HepG2 (cell line): ENCODE measurements around the gene BSG. TPM values are rescaled to one million over a fixed set of nuclear protein-coding genes. Genes with fewer than 3 reads are reported as not detected.

Experiments used
- ATAC-seq: fragments of 200-7000 bp; cut with Tn5 transposase; 3 replicates; pipeline ENCODE4 v1.9.1; 2020; ENCODE audit warnings: mild to moderate bottlenecking, moderate library complexity
- BruUV-seq: library from RNA; stranded (reverse); fragments of 400-500 nt; replicated peaks from 2 replicates; lab custom pipeline; 2021; lab: Mats Ljungman, UMichigan
- CTCF ChIA-PET: fragments of 300-600 bp; formaldehyde crosslinking; extraction: SDS; loops from one replicate; lab custom pipeline; 2021; ENCODE audit warnings: low total read pairs, inconsistent platforms, low intra/inter-chr PET ratio; lab: Yijun Ruan, JAX
- POLR2A ChIA-PET: fragments of 350-600 bp; sonication (Branson Sonifier 250); formaldehyde crosslinking; loops from one replicate; lab custom pipeline; 2020; ENCODE audit warnings: antibody characterized with exemption, inconsistent platforms; lab: Yijun Ruan, JAX
- DNase-seq: peaks from one replicate; pipeline ENCODE4 v3.0.0-alpha.2; 2015; ENCODE audit warnings: low spot score
- FAIRE-seq: peaks from 3 replicates; lab custom pipeline; 2011; peaks lifted over from hg19 to GRCh38; lab: Jason Lieb, UNC
- H2AFZ ChIP-seq: one replicate; pipeline ENCODE4 v1.6.1; 2011; ENCODE audit warnings: low read length, inconsistent platforms
- H3K27ac ChIP-seq: fragments of 300-600 bp; 3 replicates; pipeline ENCODE4 v1.8.0; 2011; ENCODE audit warnings: mixed run types, mild to moderate bottlenecking, mixed read lengths, low read length, inconsistent platforms; ENCODE audit not compliant: insufficient read depth; ENCODE audit errors: extremely low read length
- H3K27me3 ChIP-seq, 2 experiments: fragments of 200-600 bp in 1 of 2; 2 replicates in 1 of 2; 3 replicates in 1 of 2; pipeline versions ENCODE4 v1.6.0 to v1.8.0; 2011; ENCODE audit warnings: low read length in 2 of 2, mild to moderate bottlenecking in 2 of 2, moderate library complexity in 2 of 2, inconsistent platforms in 1 of 2; ENCODE audit not compliant: insufficient read depth in 2 of 2, control insufficient read depth in 1 of 2
- H3K36me3 ChIP-seq, 2 experiments: fragments of 200-600 bp in 1 of 2; replicated peaks in 1 of 2; 2 replicates in 1 of 2; 3 replicates in 1 of 2; pipeline versions ENCODE4 v1.5.1 to v1.8.0; 2011; ENCODE audit warnings: low read length in 2 of 2, inconsistent platforms in 1 of 2; ENCODE audit not compliant: insufficient read depth in 2 of 2, control insufficient read depth in 1 of 2
- H3K4me1 ChIP-seq: 2 replicates; pipeline ENCODE4 v1.5.1; 2012; ENCODE audit warnings: low read length, inconsistent platforms; ENCODE audit not compliant: insufficient read depth
- H3K4me2 ChIP-seq: 2 replicates; pipeline ENCODE4 v1.6.0; 2011; ENCODE audit warnings: low read depth, low read length, inconsistent platforms
- H3K4me3 ChIP-seq, 3 experiments: fragments of 200-600 bp in 1 of 3; sonication (generic), shearing (Covaris generic) in 1 of 3; replicated peaks in 1 of 3; 2 replicates each; pipeline ENCODE4 v1.5.1; 2011 to 2016; ENCODE audit warnings: low read length in 3 of 3, inconsistent platforms in 2 of 3, low read depth in 2 of 3, mild to moderate bottlenecking in 2 of 3, control low read depth in 1 of 3, mixed read lengths in 1 of 3; ENCODE audit not compliant: insufficient read depth in 1 of 3
- H3K79me2 ChIP-seq: one replicate; pipeline ENCODE4 v1.6.1; 2011; ENCODE audit warnings: low read length, inconsistent platforms; ENCODE audit not compliant: insufficient read depth
- H3K9ac ChIP-seq: 2 replicates; pipeline ENCODE4 v1.6.0; 2011; ENCODE audit warnings: mild to moderate bottlenecking, low read depth, low read length, inconsistent platforms; ENCODE audit not compliant: insufficient read depth
- H3K9me3 ChIP-seq: 2 replicates; pipeline ENCODE4 v1.5.1; 2012; ENCODE audit warnings: mild to moderate bottlenecking, low read length
- H4K20me1 ChIP-seq: 2 replicates; pipeline ENCODE4 v1.6.0; 2011; ENCODE audit warnings: inconsistent platforms, mild to moderate bottlenecking, low read length, moderate library complexity; ENCODE audit not compliant: insufficient read depth
- AGO1 ChIP-seq: fragments of 200-400 bp; formaldehyde crosslinking; IDR thresholded peaks from 2 replicates; pipeline ENCODE4 v1.6.1; 2017; ENCODE audit warnings: mild to moderate bottlenecking, low read depth, low read length, moderate library complexity; ENCODE audit not compliant: poor library complexity, severe bottlenecking
- CERS6 ChIP-seq: sonication (generic); formaldehyde crosslinking; IDR thresholded peaks from 2 replicates; pipeline ENCODE4 v1.5.0; 2020; ENCODE audit warnings: missing genetic modification reagents
- ELF1 ChIP-seq: sonication (generic); formaldehyde crosslinking; IDR thresholded peaks from 2 replicates; pipeline ENCODE4 v1.4.0; 2020; ENCODE audit warnings: missing genetic modification reagents
- EP300 ChIP-seq, 3 experiments: sonication (generic) in 1 of 3; formaldehyde crosslinking in 1 of 3; IDR thresholded peaks; 2 replicates each; pipeline versions ENCODE4 v1.5.1 to v1.6.1; 2011 to 2020; ENCODE audit warnings: low read depth in 2 of 3, low read length in 2 of 3, borderline replicate concordance in 1 of 3, improper control_type of control experiment in 1 of 3, mild to moderate bottlenecking in 1 of 3, missing genetic modification reagents in 1 of 3, moderate library complexity in 1 of 3
- FOSL2 ChIP-seq: sonication (generic); formaldehyde crosslinking; IDR thresholded peaks from 2 replicates; pipeline ENCODE4 v1.4.0; 2020; ENCODE audit warnings: missing genetic modification reagents
- KAT2B ChIP-seq: fragments of 150-350 bp; IDR thresholded peaks from 2 replicates; pipeline ENCODE4 v1.6.1; 2014; ENCODE audit warnings: low read depth, low read length, borderline replicate concordance
- KDM1A ChIP-seq: IDR thresholded peaks from 2 replicates; pipeline ENCODE4 v1.6.1; 2016; ENCODE audit warnings: missing compliant biosample characterization
- NPAS2 ChIP-seq: sonication (generic); formaldehyde crosslinking; IDR thresholded peaks from 2 replicates; pipeline ENCODE4 v1.8.0; 2022; ENCODE audit warnings: mild to moderate bottlenecking, missing genetic modification reagents, borderline replicate concordance
- ZFP91 ChIP-seq: sonication (generic); formaldehyde crosslinking; IDR thresholded peaks from 2 replicates; pipeline ENCODE4 v1.9.0; 2022; ENCODE audit warnings: missing genetic modification reagents, mild to moderate bottlenecking, borderline replicate concordance
- ZNF180 ChIP-seq: sonication (generic); formaldehyde crosslinking; IDR thresholded peaks from 2 replicates; pipeline ENCODE4 v1.4.0; 2020; ENCODE audit warnings: low read depth, missing genetic modification reagents, borderline replicate concordance
- ZNF264 ChIP-seq: sonication (generic); formaldehyde crosslinking; IDR thresholded peaks from 2 replicates; pipeline ENCODE4 v1.4.0; 2020; ENCODE audit warnings: missing genetic modification reagents
- ZNF766 ChIP-seq: sonication (generic); formaldehyde crosslinking; IDR thresholded peaks from 2 replicates; pipeline ENCODE4 v1.5.0; 2020; ENCODE audit warnings: missing genetic modification reagents, borderline replicate concordance
- ZNF792 ChIP-seq: IDR thresholded peaks from 2 replicates; pipeline ENCODE4 v1.6.1; 2016
- WGBS: methylation state at CpG from one replicate; pipeline ENCODE4 v1.1.6; 2017; ENCODE audit warnings: low lambda C conversion rate; 5-methylcytosine and 5-hydroxymethylcytosine counted together
- in situ Hi-C: cut with HindIII; loops from 2 replicates; pipeline ENCODE4 v1.10.0; 2017; ENCODE audit warnings: low pct_unique_long_range_greater_than_20kb; ENCODE audit not compliant: extremely low pct_ligation_motif_present
- intact Hi-C: fragments of 100-400 bp; cut with micrococcal nuclease; formaldehyde crosslinking; loops from one replicate; pipeline ENCODE4 v1.10.0; 2022; ENCODE audit not compliant: unreplicated experiment
- polyA plus RNA-seq, 8 experiments: library from polyadenylated mRNA; depleted of rRNA in 3 of 8; stranded (reverse) in 7 of 8; unstranded in 1 of 8; fragments of >200 nt; fragmentation: Illumina TruSeq in 4 of 8; extraction: Trizol in 4 of 8; gene quantifications; 2 replicates each; pipeline versions ENCODE4 v1.2.1 to v1.2.3, GENCODE V29; 2011 to 2016; ENCODE audit warnings: low read depth in 4 of 8, missing spikeins in 1 of 8, mixed read lengths in 1 of 8; ENCODE audit not compliant: insufficient read depth in 1 of 8
- total RNA-seq, 5 experiments: library from RNA; depleted of rRNA; stranded (reverse); fragments of >200 nt; fragmentation: Illumina TruSeq; extraction: Trizol; gene quantifications; 2 replicates each; pipeline ENCODE4 v1.2.3, GENCODE V29; 2016; ENCODE audit warnings: low read depth in 1 of 5

BSG gene
- total and polyA plus RNA-seq, 2 of the 13 experiments (the other 11 are each of a cell fraction or from before 2014, with no cell fraction given) = 309 to 754 TPM

DNA sequence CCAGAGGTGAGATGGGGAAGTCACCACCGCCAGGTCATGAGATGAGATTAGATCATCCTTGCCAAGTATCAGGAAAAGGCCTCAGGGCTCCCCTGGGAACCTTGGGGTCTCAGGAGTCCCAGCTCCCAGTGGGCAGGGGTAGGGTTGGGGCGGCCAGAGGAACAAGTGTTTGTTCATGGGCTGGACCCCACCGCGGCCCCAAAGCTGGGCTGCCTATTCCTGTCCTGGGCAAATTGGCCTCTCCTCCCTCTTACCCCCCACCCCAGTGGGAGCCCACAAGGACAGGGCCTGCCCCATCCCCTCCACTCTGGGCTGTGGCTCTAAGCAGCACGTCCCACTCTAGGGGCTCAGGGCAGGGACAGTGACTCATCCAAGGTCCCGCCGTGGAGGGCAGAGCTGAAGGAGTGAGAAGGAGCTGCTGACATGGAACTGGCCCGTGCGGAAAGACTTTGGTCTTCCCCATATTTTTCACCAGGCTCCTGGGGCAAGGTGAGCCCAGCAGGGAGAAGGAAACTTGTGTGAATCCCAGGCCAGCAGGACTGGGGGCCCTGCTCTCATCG is 13.2 kb downstream of the BSG start:
- POLR2A ChIA-PET = interaction anchor here (1.5 to 3.9 kb wide), 2 partner anchors 11 to 13 kb away, joined by 5 to 16 read pairs; partner anchors contain the start of gene BSG
- no peak overlapping the region for H3K4me2 ChIP-seq
- WGBS = 30% methylated on average over 2 of the region's 10 CpGs
- no peaks in the 10 kb centered on the region for H3K79me2 ChIP-seq
- intact Hi-C loops = loop anchor here (10.0 kb wide), 1 partner anchor 79 kb away; the partner anchor contains the start of gene RNF126
- peaks cover 44% of the 10 kb centered on the region for H4K20me1 ChIP-seq
- H2AFZ ChIP-seq = no peak overlapping the region
- BruUV-seq = no TSS peak
- peak; percentile 12 for ATAC-seq
- no peaks in the 10 kb centered on the region for H3K9me3 ChIP-seq
- TF ChIP-seq ZNF264 = no peak
- peak; percentile 43; the same call in 1 of the 2 replicates for TF ChIP-seq FOSL2 (CRISPR knock-in tag)
- TF ChIP-seq, all 625 proteins: peak for 1
- DNase-seq (no peak), FAIRE-seq (no peak)
- CTCF ChIA-PET = interaction anchor here (2.4 to 3.0 kb wide), 2 partner anchors 19 kb away, joined by 9 read pairs; no protein-coding TSS in a partner anchor
- no peak overlapping the region for H3K27ac ChIP-seq
- peaks cover 35% of the 10 kb centered on the region for H3K4me1 ChIP-seq
- peaks cover 12 to 16% of the 10 kb centered on the region in 2 experiments; a peak in 4 of 5 replicates for H3K36me3 ChIP-seq
- peaks cover 5 to 22% of the 10 kb centered on the region in 2 experiments for H3K27me3 ChIP-seq
- H3K9ac ChIP-seq = no peak overlapping the region
- in situ Hi-C loops = loop anchor here (5.0 to 10.0 kb wide), 2 partner anchors 33 to 149 kb away; no protein-coding TSS in a partner anchor
- no peak overlapping the region for H3K4me3 ChIP-seq

DNA sequence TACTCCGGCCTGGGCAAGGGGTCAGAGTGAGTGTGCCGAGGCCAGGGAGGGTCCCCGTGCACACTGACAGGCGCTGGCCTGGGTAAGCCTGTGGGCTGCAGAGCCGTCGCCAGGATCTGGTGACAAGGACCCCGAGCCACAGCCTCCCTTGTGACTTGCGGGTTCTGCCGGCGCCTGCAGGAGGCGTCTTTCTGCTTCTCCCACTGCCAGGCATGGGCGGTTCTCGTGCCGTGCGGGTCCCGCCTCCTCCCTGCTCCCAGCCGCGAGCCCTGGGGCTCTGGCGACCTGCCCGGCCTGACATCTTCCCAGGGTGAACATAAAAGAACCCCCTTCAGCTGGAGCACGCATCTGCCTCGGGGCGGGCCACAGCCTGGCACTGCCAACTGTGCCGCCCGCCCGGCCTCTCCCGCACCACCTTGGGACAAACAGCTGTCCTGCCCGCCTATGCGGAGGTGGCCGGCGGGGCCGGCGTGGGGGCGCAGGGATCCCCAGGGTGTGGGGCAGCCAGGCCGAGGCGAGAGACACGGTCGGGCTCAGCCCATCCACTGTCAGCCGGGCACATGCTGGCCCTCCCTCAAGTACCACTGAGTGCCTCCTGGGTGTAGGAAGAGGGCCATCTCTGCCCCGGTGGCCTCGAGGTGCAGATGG is 15.8 kb downstream of the BSG start:
- BruUV-seq = no TSS peak
- 19% methylated on average over 9 of the region's 41 CpGs for WGBS
- in situ Hi-C loops (loop anchor here (5.0 to 10.0 kb wide), 2 partner anchors 36 to 147 kb away; no protein-coding TSS in a partner anchor), intact Hi-C loops (loop anchor here (10.0 kb wide), 1 partner anchor 77 kb away; the partner anchor contains the start of gene RNF126)
- Histone ChIP-seq H3K4me1 (peaks cover 35% of the 10 kb centered on the region), H3K36me3 (no peaks in the 10 kb centered on the region; a peak in 1 of 5 replicates), H3K9ac (no peak overlapping the region), H2AFZ (no peak overlapping the region), H3K4me2 (peak overlapping the region; percentile 55), H3K4me3 (peak overlapping the region in 1 of 3 experiments; percentile 54; a peak in 1 of 6 replicates), H3K79me2 (no peaks in the 10 kb centered on the region), H4K20me1 (peaks cover 38% of the 10 kb centered on the region), H3K9me3 (no peaks in the 10 kb centered on the region), H3K27ac (no peak overlapping the region), H3K27me3 (peaks cover 10 to 46% of the 10 kb centered on the region in 2 experiments)
- peak; percentile 57 for DNase-seq
- ChIA-PET POLR2A (interaction anchor here (1.0 kb wide), 1 partner anchor 14 kb away, joined by 3 read pairs; no protein-coding TSS in a partner anchor), CTCF (interaction anchor here (0.8 to 3.0 kb wide), 4 partner anchors 13 to 45 kb away, joined by 3 to 9 read pairs (median 4); partner anchors contain the start of gene POLRMT)
- ATAC-seq = peak; percentile 60
- FAIRE-seq = no peak
- TF ChIP-seq NPAS2 (no peak), EP300 (IDR thresholded peaks at IDR 0.05; ENCODE audit: low read depth in 2 of 2, low read length in 2 of 2) (no peak), EP300 (CRISPR knock-in tag; IDR thresholded peaks at IDR 0.05; ENCODE audit: borderline replicate concordance) (0 out of 2 replicates have a peak, but pooled peaks have one; percentile 12), CERS6 (no peak), KDM1A (CRISPR knock-in tag) (no peak), ZFP91 (peak; percentile 34; the same call in 1 of the 2 replicates), ZNF792 (no peak), AGO1 (peak; percentile 69), ELF1 (CRISPR knock-in tag) (no peak), ZNF766 (CRISPR knock-in tag) (no peak), ZNF180 (no peak), KAT2B (no peak)
